DOHH2 (cell line): ENCODE data around the gene SMIM36.
"Not testable (repeated sequence)": the region's sequence is repeated elsewhere in the genome, so short reads cannot be mapped to it uniquely, and the experiment has no call there.

Experiments
- EZH2phosphoT487 ChIP-seq: fragments of 200-600 bp; sonication (generic); IDR thresholded peaks from 2 replicates; pipeline ENCODE4 v1.6.1; 2017; ENCODE audit warnings: borderline replicate concordance, mild to moderate bottlenecking, antibody characterized with exemption, low read length, moderate library complexity, mixed read lengths
- TF ChIP-seq, protein P1 (sequence below): fragments of 200-600 bp; sonication (generic); IDR thresholded peaks from one replicate; pipeline ENCODE4 v1.5.1; 2014; ENCODE audit warnings: antibody characterized with exemption, mild to moderate bottlenecking, low read depth, low read length; ENCODE audit not compliant: poor library complexity, severe bottlenecking

DNA sequence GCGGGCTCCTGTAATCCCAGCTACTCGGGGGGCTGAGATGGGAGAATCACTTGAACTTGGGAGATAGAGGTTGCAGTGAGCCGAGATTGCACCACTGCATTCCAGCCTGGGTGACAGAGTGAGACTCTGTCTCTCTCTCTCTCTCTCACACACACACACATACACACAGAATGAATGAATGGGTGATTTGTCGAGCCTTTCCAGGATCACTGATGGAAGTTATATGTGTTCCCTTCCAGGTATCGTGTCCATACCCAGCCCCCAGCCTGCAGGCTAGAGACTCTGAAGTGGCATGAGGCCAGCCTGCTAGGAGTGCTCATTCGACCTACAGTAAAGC is 88.5 kb downstream of the SMIM36 start:
- TF ChIP-seq, protein P1, sequence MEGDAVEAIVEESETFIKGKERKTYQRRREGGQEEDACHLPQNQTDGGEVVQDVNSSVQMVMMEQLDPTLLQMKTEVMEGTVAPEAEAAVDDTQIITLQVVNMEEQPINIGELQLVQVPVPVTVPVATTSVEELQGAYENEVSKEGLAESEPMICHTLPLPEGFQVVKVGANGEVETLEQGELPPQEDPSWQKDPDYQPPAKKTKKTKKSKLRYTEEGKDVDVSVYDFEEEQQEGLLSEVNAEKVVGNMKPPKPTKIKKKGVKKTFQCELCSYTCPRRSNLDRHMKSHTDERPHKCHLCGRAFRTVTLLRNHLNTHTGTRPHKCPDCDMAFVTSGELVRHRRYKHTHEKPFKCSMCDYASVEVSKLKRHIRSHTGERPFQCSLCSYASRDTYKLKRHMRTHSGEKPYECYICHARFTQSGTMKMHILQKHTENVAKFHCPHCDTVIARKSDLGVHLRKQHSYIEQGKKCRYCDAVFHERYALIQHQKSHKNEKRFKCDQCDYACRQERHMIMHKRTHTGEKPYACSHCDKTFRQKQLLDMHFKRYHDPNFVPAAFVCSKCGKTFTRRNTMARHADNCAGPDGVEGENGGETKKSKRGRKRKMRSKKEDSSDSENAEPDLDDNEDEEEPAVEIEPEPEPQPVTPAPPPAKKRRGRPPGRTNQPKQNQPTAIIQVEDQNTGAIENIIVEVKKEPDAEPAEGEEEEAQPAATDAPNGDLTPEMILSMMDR = not testable (repeated sequence)
- not testable (repeated sequence) for TF ChIP-seq EZH2phosphoT487
